Breast epithelium (tissue), 3 donors: ENCODE results near the gene DENND2C.

Source experiments
- CTCF ChIP-seq, 3 donors: fragments of 450-650 bp; IDR thresholded peaks; one replicate each; pipeline ENCODE4 v1.5.1; 2016 to 2017; ENCODE audit warnings: antibody characterized with exemption in 3 of 3, mild to moderate bottlenecking in 3 of 3, moderate library complexity in 3 of 3
- POLR2A ChIP-seq: fragments of 450-650 bp; IDR thresholded peaks from one replicate; pipeline ENCODE4 v1.6.1; 2016; ENCODE audit warnings: antibody characterized with exemption, mild to moderate bottlenecking, moderate library complexity
- POLR2AphosphoS5 ChIP-seq, 3 donors: sonication (generic); formaldehyde crosslinking; IDR thresholded peaks; one replicate each; pipeline ENCODE4 v1.6.1; 2017; ENCODE audit warnings: antibody characterized with exemption in 3 of 3

GRCh38 chr1:114620419-114620818 lies 49.4 kb downstream of the DENND2C start:
- TF ChIP-seq CTCF (IDR thresholded peaks at IDR 0.05) (no peak), POLR2A (no peak), POLR2AphosphoS5 (IDR thresholded peaks at IDR 0.05) (no peak)
